H1 (cell line): ENCODE results near the gene SSX7. TPM values are rescaled to one million over a fixed set of nuclear protein-coding genes. Genes with fewer than 3 reads are reported as not detected.
"Not testable (repeated sequence)": the region's sequence is repeated elsewhere in the genome, so short reads cannot be mapped to it uniquely, and the experiment has no call there.

Experiments used
- CTCF ChIA-PET: fragments of 300-600 bp; sonication (Branson Sonifier 250); formaldehyde crosslinking; loops from one replicate; lab custom pipeline; 2021; ENCODE audit not compliant: partially characterized antibody; lab: Charles Lee
- POLR2A ChIA-PET: fragments of 300-600 bp; sonication (Branson Sonifier 250); formaldehyde crosslinking; loops from one replicate; lab custom pipeline; 2021; ENCODE audit warnings: inconsistent platforms; ENCODE audit not compliant: partially characterized antibody; lab: Charles Lee
- DNase-seq, 2 experiments: peaks; one replicate each; pipeline versions ENCODE4 v3.0.0 to v3.0.0-alpha.2; 2010 to 2022; ENCODE audit warnings: low spot score in 2 of 2, low read depth in 1 of 2, mixed read lengths in 1 of 2
- FAIRE-seq: peaks from 2 replicates; lab custom pipeline; 2011; peaks lifted over from hg19 to GRCh38; lab: Jason Lieb, UNC
- H2AFZ ChIP-seq: 2 replicates; pipeline ENCODE4 v1.8.1; 2012; ENCODE audit warnings: low read length, inconsistent platforms
- H2AK5ac ChIP-seq: 2 replicates; pipeline ENCODE4 v1.6.1; 2013; ENCODE audit warnings: low read depth, low read length
- H2BK120ac ChIP-seq: replicated peaks from 2 replicates; pipeline ENCODE3; 2013; ENCODE audit warnings: low read depth, low read length, inconsistent platforms
- H2BK12ac ChIP-seq: 2 replicates; pipeline ENCODE4 v1.6.1; 2013; ENCODE audit warnings: low read depth, low read length
- H2BK15ac ChIP-seq: 2 replicates; pipeline ENCODE4 v1.6.1; 2013; ENCODE audit warnings: low read length
- H2BK20ac ChIP-seq: 2 replicates; pipeline ENCODE4 v1.6.1; 2013; ENCODE audit warnings: low read length
- H2BK5ac ChIP-seq: 2 replicates; pipeline ENCODE4 v1.6.1; 2013; ENCODE audit warnings: low read depth, low read length
- H3K14ac ChIP-seq: 2 replicates; pipeline ENCODE4 v1.6.1; 2013; ENCODE audit warnings: inconsistent platforms; ENCODE audit not compliant: insufficient read length
- H3K18ac ChIP-seq: 2 replicates; pipeline ENCODE4 v1.6.1; 2013; ENCODE audit warnings: low read length; ENCODE audit errors: extremely low read depth
- H3K23ac ChIP-seq: 2 replicates; pipeline ENCODE4 v1.6.1; 2013; ENCODE audit warnings: inconsistent platforms; ENCODE audit not compliant: insufficient read length
- H3K23me2 ChIP-seq: 2 replicates; pipeline ENCODE4 v1.6.1; 2013; ENCODE audit warnings: low read depth, low read length
- H3K27ac ChIP-seq: 2 replicates; pipeline ENCODE4 v1.6.1; 2011; ENCODE audit warnings: low read depth, low read length, inconsistent platforms
- H3K27me3 ChIP-seq, 4 experiments: replicated peaks in 1 of 4; 1 replicate in 1 of 4; 2 replicates in 3 of 4; pipeline versions ENCODE4 v1.6.1 to v1.8.1; 2011 to 2013; ENCODE audit warnings: low read length in 3 of 4, mild to moderate bottlenecking in 3 of 4, inconsistent platforms in 2 of 4, mixed read lengths in 2 of 4, moderate library complexity in 1 of 4; ENCODE audit not compliant: control insufficient read depth in 3 of 4, insufficient read depth in 3 of 4; ENCODE audit errors: extremely low read depth in 1 of 4
- H3K36me3 ChIP-seq, 4 experiments: 2 replicates each; pipeline versions ENCODE4 v1.6.1 to v1.8.1; 2011 to 2013; ENCODE audit warnings: mild to moderate bottlenecking in 4 of 4, low read length in 3 of 4, moderate library complexity in 2 of 4, control low read depth in 1 of 4, inconsistent platforms in 1 of 4; ENCODE audit not compliant: insufficient read depth in 4 of 4, control insufficient read depth in 2 of 4
- H3K4ac ChIP-seq: replicated peaks from 2 replicates; pipeline ENCODE3; 2013; ENCODE audit warnings: low read length, low read depth, mixed read lengths, inconsistent platforms; ENCODE audit not compliant: insufficient read length
- H3K4me1 ChIP-seq, 4 experiments: replicated peaks in 1 of 4; 1 replicate in 1 of 4; 2 replicates in 3 of 4; pipeline versions ENCODE4 v1.6.1 to v1.8.1; 2011 to 2013; ENCODE audit warnings: low read length in 3 of 4, inconsistent platforms in 2 of 4, mixed read lengths in 1 of 4; ENCODE audit not compliant: insufficient read depth in 4 of 4, control insufficient read depth in 3 of 4
- H3K4me2 ChIP-seq, 2 experiments: 2 replicates each; pipeline versions ENCODE4 v1.6.1 to v1.8.1; 2011 to 2013; ENCODE audit warnings: low read depth in 2 of 2, low read length in 2 of 2, control low read depth in 1 of 2, inconsistent platforms in 1 of 2, mild to moderate bottlenecking in 1 of 2; ENCODE audit not compliant: insufficient read depth in 1 of 2
- H3K4me3 ChIP-seq, 4 experiments: fragments of 200-600, 300-600 bp in 1 of 4; sonication (generic), shearing (Covaris generic), sonication (Bioruptor Twin) in 1 of 4; 2 replicates each; pipeline versions ENCODE4 v1.5.1 to v1.8.1; 2011 to 2016; ENCODE audit warnings: low read length in 4 of 4, low read depth in 3 of 4, control low read depth in 2 of 4, inconsistent platforms in 2 of 4, mild to moderate bottlenecking in 2 of 4, mixed read lengths in 1 of 4, moderate library complexity in 1 of 4; ENCODE audit not compliant: insufficient read depth in 2 of 4; ENCODE audit errors: extremely low read depth in 1 of 4
- H3K56ac ChIP-seq: replicated peaks from 2 replicates; pipeline ENCODE3; 2013; ENCODE audit warnings: low read depth, mild to moderate bottlenecking, mixed read lengths, low read length, inconsistent platforms; ENCODE audit not compliant: insufficient read length
- H3K79me1 ChIP-seq: 2 replicates; pipeline ENCODE4 v1.6.1; 2013; ENCODE audit warnings: low read depth, low read length, control low read depth
- H3K79me2 ChIP-seq, 2 experiments: 2 replicates each; pipeline versions ENCODE4 v1.6.1 to v1.8.1; 2012 to 2013; ENCODE audit warnings: low read length in 2 of 2, mild to moderate bottlenecking in 2 of 2, inconsistent platforms in 1 of 2; ENCODE audit not compliant: insufficient read depth in 2 of 2, control insufficient read depth in 1 of 2
- H3K9ac ChIP-seq, 4 experiments: replicated peaks in 1 of 4; 1 replicate in 1 of 4; 2 replicates in 3 of 4; pipeline versions ENCODE4 v1.6.1 to v1.8.1; 2011 to 2013; ENCODE audit warnings: low read depth in 3 of 4, low read length in 3 of 4, control low read depth in 2 of 4, mild to moderate bottlenecking in 2 of 4, moderate library complexity in 2 of 4, inconsistent platforms in 1 of 4; ENCODE audit errors: extremely low read depth in 1 of 4
- H3K9me3 ChIP-seq, 2 experiments: 2 replicates each; pipeline versions ENCODE4 v1.6.1 to v1.8.1; 2012 to 2013; ENCODE audit warnings: mild to moderate bottlenecking in 2 of 2, moderate library complexity in 2 of 2, control low read depth in 1 of 2, inconsistent platforms in 1 of 2, low read depth in 1 of 2, low read length in 1 of 2, mixed read lengths in 1 of 2; ENCODE audit not compliant: insufficient read depth in 2 of 2
- H4K20me1 ChIP-seq, 2 experiments: replicated peaks in 1 of 2; 2 replicates each; pipeline versions ENCODE3 to v1.8.1; 2011 to 2013; ENCODE audit warnings: inconsistent platforms in 2 of 2, low read length in 2 of 2, mild to moderate bottlenecking in 1 of 2; ENCODE audit not compliant: insufficient read depth in 2 of 2, control insufficient read depth in 1 of 2
- H4K5ac ChIP-seq: 2 replicates; pipeline ENCODE4 v1.6.1; 2013; ENCODE audit warnings: low read length, low read depth, mixed read lengths, inconsistent platforms; ENCODE audit not compliant: insufficient read length
- H4K8ac ChIP-seq: 2 replicates; pipeline ENCODE4 v1.8.0; 2013; ENCODE audit warnings: mild to moderate bottlenecking, moderate library complexity, low read length, inconsistent platforms; ENCODE audit not compliant: insufficient read depth; ENCODE audit errors: extremely low read depth
- H4K91ac ChIP-seq: replicated peaks from 2 replicates; pipeline ENCODE3; 2013; ENCODE audit warnings: low read length, mixed read lengths, inconsistent platforms; ENCODE audit not compliant: insufficient read length
- WGBS, 2 experiments: shearing (Covaris generic) in 1 of 2; methylation state at CpG; one replicate each; pipeline versions ENCODE4 v1.1.6 to v1.1.7; 2013 to 2015; ENCODE audit warnings: low lambda C conversion rate in 2 of 2, mixed read lengths in 2 of 2, inconsistent platforms in 1 of 2, low coverage in 1 of 2, missing lambda C conversion rate in 1 of 2; ENCODE audit not compliant: insufficient replicate concordance in 2 of 2, insufficient coverage in 1 of 2, insufficient read length in 1 of 2; ENCODE audit errors: extremely low coverage in 1 of 2, missing lambda C conversion rate in 1 of 2; 5-methylcytosine and 5-hydroxymethylcytosine counted together
- polyA plus RNA-seq, 7 experiments: library from polyadenylated mRNA; depleted of rRNA in 3 of 7; stranded (reverse) in 5 of 7; unstranded in 2 of 7; fragments of >200 nt in 5 of 7; fragments of 200-250 nt in 2 of 7; gene quantifications; 1 replicate in 5 of 7; 2 replicates in 1 of 7; 4 replicates in 1 of 7; pipeline versions ENCODE4 v1.2.1 to v1.2.3, GENCODE V29; 2011 to 2013; ENCODE audit warnings: missing spikeins in 2 of 7, mixed read lengths in 2 of 7
- total RNA-seq: library from RNA; stranded (reverse); fragmentation: NEBNext Ultra II Directional; extraction: Animal tissue kit (Norgen Biotek cat#: 25700); gene quantifications from 2 replicates; pipeline ENCODE4 v1.2.1, GENCODE V29; 2021

SSX7 gene
- total and polyA plus RNA-seq, 2 of the 8 experiments (the other 6 are each of a cell fraction or from before 2014, with no cell fraction given): not detected

GRCh38 chrX:52620661-52621060 is 34.0 kb downstream of the SSX7 start:
- H2BK120ac ChIP-seq, H3K56ac ChIP-seq, DNase-seq, H3K4me3 ChIP-seq, H4K8ac ChIP-seq, H3K27me3 ChIP-seq, H2AK5ac ChIP-seq, H2AFZ ChIP-seq, H2BK12ac ChIP-seq, H3K36me3 ChIP-seq, H4K5ac ChIP-seq, H4K91ac ChIP-seq, H3K14ac ChIP-seq, H3K23me2 ChIP-seq, H3K27ac ChIP-seq, H2BK20ac ChIP-seq, H3K4ac ChIP-seq, H3K79me2 ChIP-seq, H4K20me1 ChIP-seq, FAIRE-seq, H3K9me3 ChIP-seq, H3K9ac ChIP-seq, H3K23ac ChIP-seq, H3K4me2 ChIP-seq, H2BK5ac ChIP-seq, POLR2A ChIA-PET, H2BK15ac ChIP-seq, H3K79me1 ChIP-seq, CTCF ChIA-PET, H3K4me1 ChIP-seq, H3K18ac ChIP-seq: not testable (repeated sequence)
- 66% methylated on average over 7 of the region's 8 CpGs; no CpG with 5 or more reads in 1 of the 2 experiments for WGBS, 2 experiments
